GM12801 (cell line): Measurements from ENCODE around the gene OPN5.

Experiments
- TF ChIP-seq, protein P1 (sequence below): IDR thresholded peaks from one replicate; pipeline ENCODE4 v1.5.1; 2011; ENCODE audit warnings: control low read depth; ENCODE audit not compliant: insufficient read length; ENCODE audit errors: extremely low read depth

OPN5 gene

DNA sequence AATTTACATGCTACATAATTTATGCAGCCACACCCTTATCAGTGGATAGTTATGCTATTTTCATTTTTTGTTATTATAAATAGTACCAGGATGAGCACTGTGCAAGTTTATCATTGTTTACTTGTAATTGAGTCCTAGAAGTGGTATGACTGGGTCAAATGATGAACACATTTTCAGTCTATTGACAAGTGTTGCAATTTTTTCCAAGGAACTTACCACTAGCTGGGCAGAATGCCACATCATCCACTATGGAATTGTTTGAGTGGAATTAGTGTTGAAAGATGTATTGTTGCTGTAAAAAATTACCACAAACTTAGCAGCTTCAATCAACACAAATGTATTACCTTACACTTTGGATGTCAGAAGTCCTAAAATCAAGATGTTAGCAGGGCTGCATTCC, 38.1 kb upstream of the OPN5 start:
- TF ChIP-seq, protein P1, sequence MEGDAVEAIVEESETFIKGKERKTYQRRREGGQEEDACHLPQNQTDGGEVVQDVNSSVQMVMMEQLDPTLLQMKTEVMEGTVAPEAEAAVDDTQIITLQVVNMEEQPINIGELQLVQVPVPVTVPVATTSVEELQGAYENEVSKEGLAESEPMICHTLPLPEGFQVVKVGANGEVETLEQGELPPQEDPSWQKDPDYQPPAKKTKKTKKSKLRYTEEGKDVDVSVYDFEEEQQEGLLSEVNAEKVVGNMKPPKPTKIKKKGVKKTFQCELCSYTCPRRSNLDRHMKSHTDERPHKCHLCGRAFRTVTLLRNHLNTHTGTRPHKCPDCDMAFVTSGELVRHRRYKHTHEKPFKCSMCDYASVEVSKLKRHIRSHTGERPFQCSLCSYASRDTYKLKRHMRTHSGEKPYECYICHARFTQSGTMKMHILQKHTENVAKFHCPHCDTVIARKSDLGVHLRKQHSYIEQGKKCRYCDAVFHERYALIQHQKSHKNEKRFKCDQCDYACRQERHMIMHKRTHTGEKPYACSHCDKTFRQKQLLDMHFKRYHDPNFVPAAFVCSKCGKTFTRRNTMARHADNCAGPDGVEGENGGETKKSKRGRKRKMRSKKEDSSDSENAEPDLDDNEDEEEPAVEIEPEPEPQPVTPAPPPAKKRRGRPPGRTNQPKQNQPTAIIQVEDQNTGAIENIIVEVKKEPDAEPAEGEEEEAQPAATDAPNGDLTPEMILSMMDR: no peak

DNA sequence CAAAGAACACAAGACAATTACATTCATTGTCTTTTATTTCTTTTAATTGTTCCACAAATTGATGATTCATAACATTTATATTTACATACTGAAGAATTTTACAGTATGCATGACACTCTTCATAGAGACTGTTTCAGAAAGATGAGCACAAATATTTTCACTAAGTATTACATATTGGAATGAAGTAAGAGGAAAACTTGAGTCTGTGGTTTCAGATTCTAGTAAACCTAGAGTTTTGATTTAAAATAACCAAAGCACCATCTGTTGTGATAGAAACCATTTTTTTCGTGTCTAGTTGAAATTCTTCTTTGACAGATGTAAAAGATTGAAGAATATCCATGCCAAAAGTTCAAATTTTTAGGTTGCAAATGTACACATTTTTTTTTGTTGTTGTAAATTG, 32.1 kb upstream of the OPN5 start:
- TF ChIP-seq, protein P1: no peak

DNA sequence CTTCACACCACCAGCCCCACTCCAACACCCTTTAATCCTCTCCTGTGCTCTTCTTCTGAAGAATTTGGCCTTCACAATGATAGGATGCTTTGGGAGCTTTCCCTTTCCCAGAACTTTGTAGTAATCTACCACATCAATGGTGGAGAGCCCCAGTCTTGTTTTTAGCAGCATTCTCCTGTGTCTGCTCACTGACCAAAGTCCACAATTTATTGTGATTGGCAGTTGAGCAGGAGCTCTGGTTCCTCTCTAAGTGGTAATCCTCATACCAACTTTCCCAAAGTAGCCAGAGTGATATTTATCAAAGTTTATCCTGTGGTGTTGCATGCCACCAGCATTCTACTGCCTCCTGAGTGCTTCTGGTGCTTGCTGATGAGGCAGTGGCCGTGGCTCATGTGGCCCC, 29.0 kb upstream of the OPN5 start:
- TF ChIP-seq, protein P1: no peak

DNA sequence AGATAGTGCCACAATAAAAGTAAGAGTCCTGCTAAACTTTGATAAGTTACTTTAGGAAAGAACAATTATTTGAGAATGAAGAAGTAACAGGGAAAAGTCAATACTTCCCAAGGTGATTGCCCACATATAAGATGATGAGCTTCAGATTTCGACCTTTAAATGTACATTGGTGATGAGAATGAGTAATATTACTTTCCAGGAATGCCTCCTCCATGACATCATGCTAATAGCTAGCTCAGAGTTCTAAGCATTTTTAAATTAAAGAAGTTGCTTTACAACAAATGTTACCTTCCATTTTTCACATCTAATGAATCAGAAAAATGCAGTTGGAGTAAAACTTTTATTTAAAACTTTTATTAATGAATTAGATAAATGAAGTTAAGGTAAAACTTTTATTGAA, 22.5 kb upstream of the OPN5 start:
- TF ChIP-seq, protein P1: no peak

DNA sequence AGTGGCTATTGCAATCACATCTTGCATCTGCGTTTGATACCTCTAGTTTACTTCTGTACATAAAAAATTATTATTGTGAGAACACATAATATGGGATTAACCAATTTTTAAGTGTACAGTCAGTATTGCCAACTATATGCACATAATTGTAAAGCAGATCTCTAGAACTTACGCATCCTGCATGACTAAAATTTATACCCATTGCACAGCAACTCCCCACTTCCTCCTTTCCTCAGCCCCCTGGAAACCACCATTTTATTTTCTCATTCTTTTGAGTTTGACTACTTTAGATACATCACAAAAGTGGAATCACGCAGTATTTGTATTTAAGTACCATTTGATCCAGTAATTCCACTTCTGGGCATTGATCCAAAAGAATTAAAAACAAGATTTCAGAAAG, 19.3 kb upstream of the OPN5 start:
- TF ChIP-seq, protein P1: no peak

DNA sequence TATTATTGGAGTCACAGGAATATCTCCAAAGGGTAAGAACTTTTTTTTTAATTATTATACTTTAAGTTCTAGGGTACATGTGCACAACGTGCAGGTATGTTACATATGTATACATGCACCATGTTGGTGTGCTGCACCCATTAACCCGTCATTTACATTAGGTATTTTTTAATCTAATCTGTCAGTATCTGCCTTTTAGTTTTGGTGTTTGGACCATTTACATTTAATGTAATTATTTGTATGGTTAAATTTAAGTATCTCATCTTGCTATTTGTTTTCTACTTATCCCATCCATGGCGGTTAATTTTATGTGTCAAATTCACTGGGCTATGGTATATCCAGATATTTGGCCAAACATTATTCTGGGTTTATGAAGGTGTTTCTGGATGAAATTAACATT, 15.4 kb upstream of the OPN5 start:
- TF ChIP-seq, protein P1: no peak

DNA sequence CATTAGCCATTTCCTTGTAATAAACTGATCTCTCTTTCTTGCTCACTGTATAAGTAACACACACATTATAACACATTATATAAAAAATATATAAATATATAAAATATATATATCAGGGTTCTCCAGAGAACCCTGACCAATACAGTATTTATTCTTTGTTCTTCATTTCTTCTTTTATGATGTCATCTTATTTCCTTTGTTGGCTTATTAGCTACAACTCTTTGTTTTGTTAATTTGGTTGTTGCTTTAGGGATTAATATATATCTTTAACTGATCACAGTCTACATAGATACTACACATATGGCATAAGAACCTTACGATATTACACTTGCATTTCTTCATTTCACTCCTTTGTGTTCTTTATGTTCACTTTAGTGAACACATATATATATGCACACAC, 14.7 kb upstream of the OPN5 start:
- TF ChIP-seq, protein P1: no peak

DNA sequence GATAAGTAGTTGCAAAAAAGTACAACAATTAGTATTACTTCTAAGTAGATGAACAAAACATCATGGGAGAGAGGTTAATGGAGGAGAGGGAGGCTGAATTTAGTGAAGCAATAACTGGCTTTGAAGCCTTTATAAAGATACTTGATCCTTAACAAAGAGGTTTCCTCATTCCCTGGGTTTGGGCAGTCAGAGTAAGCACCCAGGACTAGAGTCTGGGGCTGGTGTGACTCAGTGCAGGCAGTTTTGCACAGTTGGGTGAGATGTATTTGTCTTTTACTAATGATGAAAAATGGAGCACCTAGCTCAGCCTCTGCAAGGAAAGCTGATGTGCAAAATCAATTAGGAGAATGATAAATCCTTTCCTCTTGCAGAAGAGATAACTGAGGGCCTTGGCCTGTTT, 11.8 kb upstream of the OPN5 start:
- TF ChIP-seq, protein P1: no peak
